GM18873 (cell line): Measurements from ENCODE around the gene FAM98B.

ENCODE experiments used
- ATAC-seq: cut with Tn5 transposase; IDR thresholded peaks from one replicate; pipeline ENCODE4 v1.9.1; 2021; ENCODE audit warnings: mild to moderate bottlenecking, moderate library complexity, moderate number of reproducible peaks; ENCODE audit not compliant: unreplicated experiment, low FRiP score

The FAM98B gene

GRCh38 chr15:38460543-38460942 lies 6.6 kb downstream of the FAM98B start:
- no peak for ATAC-seq

GRCh38 chr15:38461066-38461833 lies 7.3 kb downstream of the FAM98B start:
- peak; percentile 48 for ATAC-seq

- ATAC-seq = no peak
Measured at GRCh38 chr15:38463893-38464292, 10.0 kb downstream of the FAM98B start.

DNA sequence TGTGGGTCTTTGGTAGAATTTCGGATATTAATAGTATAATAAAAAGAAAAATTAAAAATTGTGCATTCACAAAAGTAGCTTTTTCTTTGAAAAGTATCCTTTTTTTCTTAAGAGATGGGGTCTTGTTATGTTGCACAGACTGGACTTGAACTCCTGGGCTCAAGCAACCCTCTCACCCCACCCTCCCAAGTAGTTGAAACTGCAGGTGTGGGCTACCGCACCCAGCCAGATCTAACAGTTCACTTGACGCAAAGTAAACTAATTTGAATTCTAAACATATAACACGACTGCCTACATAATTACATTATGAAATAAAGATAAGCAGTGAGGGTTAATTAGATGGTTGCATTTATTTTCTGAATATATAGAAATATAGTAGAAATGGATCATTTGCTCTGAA lies 10.7 kb downstream of the FAM98B start:
- no peak for ATAC-seq

DNA sequence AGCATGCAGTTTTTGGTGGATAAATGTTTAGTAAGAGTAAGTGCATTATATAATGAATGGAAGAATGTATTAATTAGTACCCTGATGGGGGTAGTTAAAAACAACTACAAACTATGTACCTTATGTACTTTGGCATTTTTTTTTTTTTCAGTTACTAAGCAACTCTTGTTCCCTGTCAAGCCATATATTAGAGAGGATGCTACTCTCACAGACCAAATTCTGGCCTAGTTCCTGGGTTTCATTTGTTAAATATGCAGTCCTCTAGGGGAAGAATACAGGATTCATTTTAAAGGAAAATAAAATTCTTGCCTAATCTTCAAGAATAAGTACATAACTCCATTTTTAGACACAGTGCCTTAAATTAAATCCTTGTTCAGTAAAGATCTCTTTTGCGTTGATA lies 16.9 kb downstream of the FAM98B start:
- ATAC-seq = no peak

DNA sequence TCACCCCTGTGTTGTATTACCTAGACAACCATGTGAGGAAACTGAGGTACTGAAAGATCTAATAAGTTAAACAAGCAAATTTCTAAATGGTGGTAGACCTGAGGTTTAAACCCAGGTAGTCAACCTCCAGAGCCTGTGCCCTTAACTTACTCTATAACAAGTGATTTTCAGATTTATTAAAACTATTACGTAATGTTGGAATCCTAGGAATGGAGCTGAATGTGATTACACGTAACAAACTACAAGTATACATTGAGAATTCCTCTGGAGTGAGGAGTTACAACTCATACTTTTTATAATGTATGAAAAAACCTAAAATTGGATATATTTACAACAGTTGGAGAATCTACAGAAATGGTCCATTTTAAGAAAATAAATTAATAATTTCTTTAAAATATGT lies 18.0 kb downstream of the FAM98B start:
- no peak for ATAC-seq

- ATAC-seq = peak; percentile 82
Measured at GRCh38 chr15:38474155-38474757, 20.3 kb downstream of the FAM98B start.

DNA sequence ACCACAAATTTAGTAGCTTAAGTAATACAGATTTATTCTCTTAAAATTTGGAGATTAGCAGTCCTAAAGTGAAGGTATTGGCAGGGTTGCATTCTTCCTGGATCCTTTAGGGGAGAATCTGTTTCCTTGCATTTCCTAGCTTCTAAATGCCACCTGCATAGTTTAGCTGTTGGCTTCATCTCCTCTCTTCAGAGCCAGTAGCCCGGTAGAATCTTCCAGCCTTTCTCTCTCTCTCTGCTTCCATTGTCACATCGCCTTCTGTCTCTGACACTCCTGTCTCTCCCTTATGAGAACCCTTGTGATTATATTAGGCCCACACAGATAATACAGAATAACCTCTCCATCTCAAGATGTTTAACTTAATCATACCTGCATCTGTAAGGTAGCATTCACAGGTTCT lies 21.4 kb downstream of the FAM98B start:
- no peak for ATAC-seq

- no peak for ATAC-seq
Measured at GRCh38 chr15:38476120-38476519, 22.2 kb downstream of the FAM98B start.

GRCh38 chr15:38477637-38478036 lies 23.7 kb downstream of the FAM98B start:
- no peak for ATAC-seq

GRCh38 chr15:38479266-38479665 lies 25.3 kb downstream of the FAM98B start:
- no peak for ATAC-seq

DNA sequence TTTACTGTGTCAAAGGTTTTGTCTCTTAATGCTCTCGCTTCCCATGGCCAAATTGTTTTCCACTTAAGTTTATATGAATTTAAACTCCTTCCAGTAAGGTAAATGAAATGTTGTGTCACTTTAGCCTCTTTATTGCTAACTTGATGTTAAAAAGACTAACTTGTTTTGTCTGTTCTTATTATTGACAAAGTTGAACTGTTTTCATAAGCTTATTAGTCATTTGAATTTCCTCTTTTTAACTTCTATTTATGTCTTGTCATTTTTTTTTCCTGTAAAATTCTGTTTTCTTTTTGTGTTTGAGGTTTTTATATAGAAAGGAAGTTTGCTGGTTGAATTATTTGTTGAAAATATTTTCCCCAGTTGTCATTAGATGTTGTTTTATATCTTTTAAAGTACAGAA lies 25.8 kb downstream of the FAM98B start:
- no peak for ATAC-seq

DNA sequence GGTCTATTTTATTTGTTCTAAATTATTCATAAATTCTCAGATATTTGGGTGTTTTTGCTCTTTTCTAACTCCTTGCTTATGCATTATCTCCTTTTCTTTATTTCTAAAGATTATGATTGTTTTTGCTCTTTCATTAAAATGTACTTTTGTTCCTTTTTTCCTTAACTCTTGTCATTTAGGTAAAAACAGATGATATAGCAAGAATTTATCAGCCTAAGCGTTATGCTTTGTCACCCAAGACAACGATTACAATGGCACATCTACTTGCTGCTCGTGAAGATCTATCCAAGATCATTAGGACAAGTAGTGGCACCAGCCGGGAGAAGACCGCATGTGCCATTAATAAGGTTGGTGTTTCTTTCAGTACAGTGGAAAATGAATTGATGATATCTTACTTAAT lies 27.2 kb downstream of the FAM98B start:
- ATAC-seq = no peak

DNA sequence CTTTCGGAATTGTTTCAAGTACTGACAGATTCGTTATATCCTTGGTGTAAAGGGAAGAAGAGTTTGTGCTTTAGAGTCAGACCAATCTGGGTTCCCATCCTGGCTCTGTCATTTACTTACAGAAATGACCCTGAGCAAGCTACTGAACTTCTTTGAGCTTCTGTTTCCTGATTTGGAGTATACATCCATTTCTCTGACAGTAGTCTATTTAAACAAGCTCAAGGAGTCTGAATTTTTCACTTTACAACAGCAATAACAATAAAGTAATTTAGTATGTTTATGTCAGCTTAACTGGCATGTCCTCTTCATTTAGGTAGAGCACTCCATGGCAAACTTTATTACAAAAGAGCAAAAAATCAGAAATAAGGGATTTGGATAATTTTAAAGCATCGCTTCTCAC lies 27.8 kb downstream of the FAM98B start:
- ATAC-seq = no peak

DNA sequence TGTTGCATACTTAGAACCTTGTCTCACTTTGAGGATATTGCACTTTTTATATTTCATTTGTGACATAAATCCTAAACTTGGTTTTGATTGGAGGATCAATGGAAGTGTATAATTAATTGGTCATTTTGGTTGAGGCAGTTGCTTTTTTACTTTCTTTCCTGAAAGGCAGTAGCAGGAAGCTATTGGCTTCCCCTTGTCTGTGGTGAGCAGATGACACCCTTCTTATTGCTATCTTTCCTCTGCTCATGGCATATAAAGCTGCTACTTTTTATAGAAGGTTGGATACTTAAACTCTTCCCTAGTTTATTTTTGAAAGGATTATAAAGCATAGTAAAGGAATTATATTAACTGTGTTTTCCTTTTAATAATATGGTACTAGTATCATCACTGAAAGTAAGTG lies 28.6 kb downstream of the FAM98B start:
- ATAC-seq = no peak

GRCh38 chr15:38486936-38487335 lies 33.0 kb downstream of the FAM98B start:
- no peak for ATAC-seq

- ATAC-seq = no peak
Measured at GRCh38 chr15:38487378-38487777, 33.5 kb downstream of the FAM98B start.

GRCh38 chr15:38490242-38490922 lies 36.5 kb downstream of the FAM98B start:
- ATAC-seq = no peak

- ATAC-seq = no peak
Measured at GRCh38 chr15:38496151-38496550, 42.2 kb downstream of the FAM98B start.

GRCh38 chr15:38499651-38500050 lies 45.7 kb downstream of the FAM98B start:
- ATAC-seq = no peak

DNA sequence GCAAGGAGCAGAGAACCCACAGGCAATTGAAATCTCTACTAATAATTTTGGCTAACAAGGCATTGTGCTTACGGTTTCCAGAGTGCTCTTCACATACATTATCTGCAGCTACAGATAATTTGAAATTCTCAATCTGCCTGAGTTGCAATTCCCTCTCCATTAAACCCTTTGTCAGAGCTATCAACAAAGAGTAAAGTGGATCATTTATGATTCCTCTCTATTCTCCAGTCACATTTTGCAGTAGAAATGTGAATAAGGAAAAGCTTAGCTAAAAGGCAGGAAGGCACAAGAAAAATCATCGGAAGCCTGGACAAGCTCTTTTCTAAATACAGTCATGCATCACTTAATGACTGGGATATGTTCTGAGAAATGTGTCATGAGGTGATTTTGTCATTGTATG lies 49.6 kb downstream of the FAM98B start:
- no peak for ATAC-seq
